ENCODE measurements around the gene GFRA1.

GRCh38 chr10:116209781-116210180, 63.2 kb downstream of the GFRA1 start:
- no peak for TF ChIP-seq CTCF (IDR thresholded peaks at IDR 0.05)
- no peak for TF ChIP-seq POLR2A (IDR thresholded peaks at IDR 0.05)

All from Peyer's patch (tissue), 4 donors.